ENCODE measurements around the gene PALM. TPM values are rescaled to one million over a fixed set of nuclear protein-coding genes. Genes with fewer than 3 reads are reported as not detected.

PALM gene
- total and polyA plus RNA-seq, 10 of the 15 experiments (the other 5 are each of a cell fraction or from before 2014, with no cell fraction given): 0.09 to 0.95 (median 0.23) TPM; not detected in 2

DNA sequence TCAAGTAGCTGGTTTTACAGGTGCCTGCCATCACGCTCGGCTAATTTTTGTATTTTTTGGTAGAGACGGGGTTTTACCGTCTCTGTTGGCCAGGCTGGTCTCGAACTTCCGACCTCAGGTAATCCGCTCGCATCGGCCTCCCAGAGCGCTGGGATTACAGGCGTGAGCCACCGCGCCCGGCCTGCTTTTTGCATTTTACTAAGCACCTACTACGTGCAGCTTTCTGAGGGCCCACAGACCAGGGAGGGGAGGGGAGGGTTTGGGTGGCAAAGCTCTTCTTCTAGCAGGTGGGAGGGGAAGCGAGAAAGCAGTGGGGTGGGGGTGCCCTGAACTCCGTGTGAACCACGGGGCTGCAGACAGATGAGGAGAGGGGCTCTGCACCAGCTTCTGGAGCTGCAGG, 15.0 kb downstream of the PALM start:
- Histone ChIP-seq H3K4me2 (ENCODE audit: control insufficient read depth, insufficient read depth) (no peak overlapping the region), H3K9ac (ENCODE audit: control insufficient read depth, insufficient read depth, low read length) (no peak overlapping the region), H3K27me3 (replicated peaks in 1 of 2; ENCODE audit: control insufficient read depth in 2 of 2, insufficient read depth in 2 of 2, low read length in 1 of 2) (no peaks in the 10 kb centered on the region), H3K9me3 (replicated peaks; ENCODE audit: control insufficient read depth, insufficient read depth, low read length) (no peaks in the 10 kb centered on the region), H2AFZ (ENCODE audit: control insufficient read depth, low read depth, low read length) (no peak overlapping the region), H3K4me3 (no peak overlapping the region), H3K27ac (ENCODE audit: control insufficient read depth, insufficient read depth) (no peak overlapping the region), H4K20me1 (ENCODE audit: control insufficient read depth, insufficient read depth) (no peaks in the 10 kb centered on the region), H3K36me3 (ENCODE audit: control insufficient read depth in 2 of 2, insufficient read depth in 2 of 2, low read length in 1 of 2) (no peaks in the 10 kb centered on the region), H3K79me2 (ENCODE audit: control insufficient read depth, insufficient read depth, low read length) (no peaks in the 10 kb centered on the region), H3K4me1 (ENCODE audit: control insufficient read depth, insufficient read depth, low read length) (no peaks in the 10 kb centered on the region)
- no peak for ATAC-seq
- SMC1A ChIA-PET (ENCODE audit: uncharacterized antibody, unreplicated experiment): interaction anchor here (1.5 kb wide), 1 partner anchor 45 kb away, joined by 3 read pairs; no protein-coding TSS in a partner anchor
- no TSS peak for BruUV-seq (replicated peaks)
- FAIRE-seq: no peak
- CTCF ChIA-PET: no interaction called here
- intact Hi-C loops (cut with micrococcal nuclease; ENCODE audit: unreplicated experiment): no loop called here
- no peak for DNase-seq (ENCODE audit: low read depth, low spot score)
- 24% methylated on average over 15 of the region's 18 CpGs for WGBS (ENCODE audit: insufficient coverage, insufficient replicate concordance, low lambda C conversion rate, missing lambda C conversion rate)
- RAD21 ChIA-PET (ENCODE audit: unreplicated experiment): no interaction called here
- in situ Hi-C loops (cut with MboI): no loop called here
- POLR2A ChIA-PET: interaction anchor here (0.6 to 1.0 kb wide), 4 partner anchors 8 to 74 kb away, joined by 3 to 5 read pairs (median 4); no protein-coding TSS in a partner anchor
- TF ChIP-seq ZNF217 (IDR thresholded peaks at IDR 0.05): no peak
- no peak for TF ChIP-seq ZNF24 (IDR thresholded peaks at IDR 0.05)
- TF ChIP-seq FOXM1 (IDR thresholded peaks at IDR 0.05; ENCODE audit: low read depth, low read length): no peak
- TF ChIP-seq NBN (IDR thresholded peaks at IDR 0.05): no peak
- TF ChIP-seq MYC (IDR thresholded peaks at IDR 0.05; ENCODE audit: insufficient read depth, insufficient read length, insufficient replicate concordance, low read length, severe bottlenecking): no peak
- TF ChIP-seq CBX3 (IDR thresholded peaks at IDR 0.05; ENCODE audit: borderline replicate concordance, low read depth): no peak
- no peak for TF ChIP-seq EP300 (IDR thresholded peaks at IDR 0.05; ENCODE audit: borderline replicate concordance in 1 of 2, control insufficient read depth in 1 of 2, low read depth in 2 of 2, low read length in 2 of 2)
- no peak for TF ChIP-seq MEF2A (IDR thresholded peaks at IDR 0.05; ENCODE audit: insufficient read depth, low read depth, low read length)
- TF ChIP-seq SMAD1 (IDR thresholded peaks at IDR 0.05; ENCODE audit: low read depth, partially characterized antibody): no peak
- TF ChIP-seq RBBP5 (conservative IDR thresholded peaks at IDR 0.05): no peak
- TF ChIP-seq ZZZ3 (IDR thresholded peaks at IDR 0.05; ENCODE audit: control insufficient read depth, insufficient read length, low read depth): no peak
- no peak for TF ChIP-seq TCF12 (IDR thresholded peaks at IDR 0.05; ENCODE audit: low read depth, low read length)
- no peak for TF ChIP-seq SMC3 (IDR thresholded peaks at IDR 0.05; ENCODE audit: borderline replicate concordance, low read length)
- TF ChIP-seq MEF2B (IDR thresholded peaks at IDR 0.05; ENCODE audit: partially characterized antibody, poor library complexity, severe bottlenecking): no peak
- no peak for TF ChIP-seq RCOR1 (conservative IDR thresholded peaks at IDR 0.05; ENCODE audit: low read depth, low read length)
- TF ChIP-seq, protein P1, sequence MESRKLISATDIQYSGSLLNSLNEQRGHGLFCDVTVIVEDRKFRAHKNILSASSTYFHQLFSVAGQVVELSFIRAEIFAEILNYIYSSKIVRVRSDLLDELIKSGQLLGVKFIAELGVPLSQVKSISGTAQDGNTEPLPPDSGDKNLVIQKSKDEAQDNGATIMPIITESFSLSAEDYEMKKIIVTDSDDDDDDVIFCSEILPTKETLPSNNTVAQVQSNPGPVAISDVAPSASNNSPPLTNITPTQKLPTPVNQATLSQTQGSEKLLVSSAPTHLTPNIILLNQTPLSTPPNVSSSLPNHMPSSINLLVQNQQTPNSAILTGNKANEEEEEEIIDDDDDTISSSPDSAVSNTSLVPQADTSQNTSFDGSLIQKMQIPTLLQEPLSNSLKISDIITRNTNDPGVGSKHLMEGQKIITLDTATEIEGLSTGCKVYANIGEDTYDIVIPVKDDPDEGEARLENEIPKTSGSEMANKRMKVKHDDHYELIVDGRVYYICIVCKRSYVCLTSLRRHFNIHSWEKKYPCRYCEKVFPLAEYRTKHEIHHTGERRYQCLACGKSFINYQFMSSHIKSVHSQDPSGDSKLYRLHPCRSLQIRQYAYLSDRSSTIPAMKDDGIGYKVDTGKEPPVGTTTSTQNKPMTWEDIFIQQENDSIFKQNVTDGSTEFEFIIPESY (IDR thresholded peaks at IDR 0.05): no peak
- no peak for TF ChIP-seq ZNF592 (IDR thresholded peaks at IDR 0.05)
- TF ChIP-seq, protein P2, sequence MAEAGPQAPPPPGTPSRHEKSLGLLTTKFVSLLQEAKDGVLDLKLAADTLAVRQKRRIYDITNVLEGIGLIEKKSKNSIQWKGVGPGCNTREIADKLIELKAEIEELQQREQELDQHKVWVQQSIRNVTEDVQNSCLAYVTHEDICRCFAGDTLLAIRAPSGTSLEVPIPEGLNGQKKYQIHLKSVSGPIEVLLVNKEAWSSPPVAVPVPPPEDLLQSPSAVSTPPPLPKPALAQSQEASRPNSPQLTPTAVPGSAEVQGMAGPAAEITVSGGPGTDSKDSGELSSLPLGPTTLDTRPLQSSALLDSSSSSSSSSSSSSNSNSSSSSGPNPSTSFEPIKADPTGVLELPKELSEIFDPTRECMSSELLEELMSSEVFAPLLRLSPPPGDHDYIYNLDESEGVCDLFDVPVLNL (IDR thresholded peaks at IDR 0.05; ENCODE audit: low read depth, low read length): no peak
- no peak for TF ChIP-seq MAX (IDR thresholded peaks at IDR 0.05; ENCODE audit: low read depth, low read length)
